Thoracic aorta (tissue), 2 donors: ENCODE results near the gene ATP2B1. TPM values are rescaled to one million over a fixed set of nuclear protein-coding genes. Genes with fewer than 3 reads are reported as not detected.

Experiments used
- ATAC-seq: fragments of 150-250 bp; one replicate; pipeline ENCODE4 v1.8.0; 2017; ENCODE audit warnings: low read depth; ENCODE audit not compliant: insufficient number of reproducible peaks, low FRiP score
- DNase-seq: peaks from one replicate; pipeline ENCODE4 v3.0.0-alpha.2; 2020; ENCODE audit warnings: low spot score
- H3K27ac ChIP-seq, 2 donors: fragments of 200-600 bp; sonication (generic); 1 replicate in 1 of 2; 2 replicates in 1 of 2; pipeline ENCODE4 v1.5.1; 2016; ENCODE audit warnings: mild to moderate bottlenecking in 2 of 2, moderate library complexity in 2 of 2
- H3K27me3 ChIP-seq: fragments of 200-600 bp; sonication (generic); replicated peaks from 2 replicates; pipeline ENCODE4 v1.6.0; 2016; ENCODE audit warnings: mild to moderate bottlenecking; ENCODE audit not compliant: insufficient read depth
- H3K36me3 ChIP-seq: fragments of 200-600 bp; sonication (generic); one replicate; pipeline ENCODE4 v1.5.1; 2016
- H3K4me1 ChIP-seq, 2 donors: fragments of 200-600 bp; sonication (generic); 1 replicate in 1 of 2; 2 replicates in 1 of 2; pipeline versions ENCODE4 v1.5.1 to v1.6.0; 2016; ENCODE audit warnings: low read depth in 2 of 2, mild to moderate bottlenecking in 1 of 2; ENCODE audit not compliant: control insufficient read depth in 1 of 2
- H3K4me3 ChIP-seq: fragments of 200-600 bp; sonication (generic); 2 replicates; pipeline ENCODE4 v1.5.1; 2016; ENCODE audit warnings: mild to moderate bottlenecking
- H3K9me3 ChIP-seq: fragments of 200-600 bp; sonication (generic); 2 replicates; pipeline ENCODE4 v1.5.1; 2016
- total RNA-seq, 2 donors: library from RNA; depleted of rRNA; stranded (reverse); fragments of >200 nt; gene quantifications; one replicate each; pipeline versions ENCODE4 v1.1.0 to v1.2.3, GENCODE V29; 2016
- TF ChIP-seq, protein P1 (sequence below): fragments of 200-600 bp; sonication (generic); IDR thresholded peaks from one replicate; pipeline ENCODE4 v1.5.1; 2019; ENCODE audit warnings: antibody characterized with exemption

Gene ATP2B1
- total RNA-seq, 2 donors from 2014 or later, result 17.7 to 21.2 TPM

DNA sequence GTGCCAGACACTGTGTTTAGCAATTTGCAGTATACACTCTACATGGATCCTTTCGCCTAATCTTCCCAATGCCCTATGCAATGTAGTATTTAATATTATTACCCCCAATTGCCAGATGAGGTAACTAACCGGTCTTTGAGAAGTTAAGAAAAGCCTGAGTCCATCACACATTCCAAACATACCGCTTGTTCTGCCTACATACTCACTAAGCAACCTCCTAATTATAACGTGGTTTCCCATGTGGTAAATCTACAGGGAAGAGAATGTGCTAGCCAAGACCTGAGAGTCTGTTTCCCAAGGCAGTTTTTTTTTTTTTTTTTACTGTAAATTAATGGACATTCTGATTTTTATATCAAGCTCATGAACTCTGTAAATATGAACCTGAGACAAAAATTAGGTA lies 37.2 kb downstream of the ATP2B1 start:
- no peak overlapping the region for H3K4me3 ChIP-seq
- TF ChIP-seq, protein P1, sequence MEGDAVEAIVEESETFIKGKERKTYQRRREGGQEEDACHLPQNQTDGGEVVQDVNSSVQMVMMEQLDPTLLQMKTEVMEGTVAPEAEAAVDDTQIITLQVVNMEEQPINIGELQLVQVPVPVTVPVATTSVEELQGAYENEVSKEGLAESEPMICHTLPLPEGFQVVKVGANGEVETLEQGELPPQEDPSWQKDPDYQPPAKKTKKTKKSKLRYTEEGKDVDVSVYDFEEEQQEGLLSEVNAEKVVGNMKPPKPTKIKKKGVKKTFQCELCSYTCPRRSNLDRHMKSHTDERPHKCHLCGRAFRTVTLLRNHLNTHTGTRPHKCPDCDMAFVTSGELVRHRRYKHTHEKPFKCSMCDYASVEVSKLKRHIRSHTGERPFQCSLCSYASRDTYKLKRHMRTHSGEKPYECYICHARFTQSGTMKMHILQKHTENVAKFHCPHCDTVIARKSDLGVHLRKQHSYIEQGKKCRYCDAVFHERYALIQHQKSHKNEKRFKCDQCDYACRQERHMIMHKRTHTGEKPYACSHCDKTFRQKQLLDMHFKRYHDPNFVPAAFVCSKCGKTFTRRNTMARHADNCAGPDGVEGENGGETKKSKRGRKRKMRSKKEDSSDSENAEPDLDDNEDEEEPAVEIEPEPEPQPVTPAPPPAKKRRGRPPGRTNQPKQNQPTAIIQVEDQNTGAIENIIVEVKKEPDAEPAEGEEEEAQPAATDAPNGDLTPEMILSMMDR, result no peak
- H3K27ac ChIP-seq, result no peak overlapping the region
- no peaks in the 10 kb centered on the region for H3K36me3 ChIP-seq
- peaks cover 3 to 6% of the 10 kb centered on the region in 2 donors for H3K4me1 ChIP-seq
- ATAC-seq (no peak), DNase-seq (no peak)
- H3K27me3 ChIP-seq, result no peaks in the 10 kb centered on the region
- H3K9me3 ChIP-seq, result no peaks in the 10 kb centered on the region

DNA sequence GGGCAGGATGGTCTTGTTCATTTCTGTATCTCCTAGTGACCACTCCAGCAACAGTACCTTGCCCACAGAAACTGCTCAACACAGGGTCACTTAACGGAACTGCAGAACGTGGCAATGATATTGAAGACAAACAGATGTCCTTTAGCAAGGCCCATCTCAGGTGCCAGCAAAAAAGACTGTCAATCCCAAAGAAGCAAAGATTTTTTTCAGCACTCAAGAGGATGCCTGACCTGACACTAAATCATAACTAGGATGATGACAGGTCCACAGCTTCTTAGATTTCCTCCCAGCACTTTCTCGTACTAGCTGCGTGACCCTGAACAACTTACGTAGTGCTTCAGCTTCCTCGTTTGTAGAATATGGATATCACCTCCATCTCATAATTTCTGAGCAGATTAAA lies 39.4 kb downstream of the ATP2B1 start:
- DNase-seq, result no peak
- no peak overlapping the region for H3K4me3 ChIP-seq
- H3K36me3 ChIP-seq, result no peaks in the 10 kb centered on the region
- TF ChIP-seq, protein P1, result no peak
- H3K4me1 ChIP-seq, result peaks cover 3 to 6% of the 10 kb centered on the region in 2 donors
- H3K9me3 ChIP-seq, result no peaks in the 10 kb centered on the region
- no peak overlapping the region for H3K27ac ChIP-seq
- ATAC-seq, result no peak
- no peaks in the 10 kb centered on the region for H3K27me3 ChIP-seq

GRCh38 chr12:89665556-89665955 lies 43.1 kb downstream of the ATP2B1 start:
- Histone ChIP-seq H3K9me3 (no peaks in the 10 kb centered on the region), H3K27ac (no peak overlapping the region), H3K4me1 (peaks cover 5 to 6% of the 10 kb centered on the region in 2 donors), H3K4me3 (no peak overlapping the region), H3K27me3 (no peaks in the 10 kb centered on the region), H3K36me3 (no peaks in the 10 kb centered on the region)
- no peak for ATAC-seq
- DNase-seq, result no peak
- TF ChIP-seq, protein P1, result no peak

DNA sequence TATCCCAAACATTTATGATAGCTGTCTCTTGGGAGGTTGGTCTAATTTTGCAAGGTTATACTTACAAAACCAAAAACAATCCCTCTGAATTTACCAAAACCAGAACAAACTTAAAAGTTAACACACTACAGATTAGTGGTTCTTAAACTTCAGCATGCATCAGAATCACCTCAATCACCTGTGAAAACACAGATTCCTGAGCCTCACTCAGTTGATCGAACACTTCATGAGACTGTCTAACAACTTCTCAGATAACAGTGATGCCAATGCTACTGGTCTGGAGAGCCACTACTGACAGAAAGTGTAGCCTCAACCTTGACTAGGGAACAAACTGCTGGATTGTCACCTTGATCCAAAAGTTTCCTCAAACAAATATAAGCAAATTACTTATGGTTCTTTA lies 44.2 kb downstream of the ATP2B1 start:
- TF ChIP-seq, protein P1, result no peak

DNA sequence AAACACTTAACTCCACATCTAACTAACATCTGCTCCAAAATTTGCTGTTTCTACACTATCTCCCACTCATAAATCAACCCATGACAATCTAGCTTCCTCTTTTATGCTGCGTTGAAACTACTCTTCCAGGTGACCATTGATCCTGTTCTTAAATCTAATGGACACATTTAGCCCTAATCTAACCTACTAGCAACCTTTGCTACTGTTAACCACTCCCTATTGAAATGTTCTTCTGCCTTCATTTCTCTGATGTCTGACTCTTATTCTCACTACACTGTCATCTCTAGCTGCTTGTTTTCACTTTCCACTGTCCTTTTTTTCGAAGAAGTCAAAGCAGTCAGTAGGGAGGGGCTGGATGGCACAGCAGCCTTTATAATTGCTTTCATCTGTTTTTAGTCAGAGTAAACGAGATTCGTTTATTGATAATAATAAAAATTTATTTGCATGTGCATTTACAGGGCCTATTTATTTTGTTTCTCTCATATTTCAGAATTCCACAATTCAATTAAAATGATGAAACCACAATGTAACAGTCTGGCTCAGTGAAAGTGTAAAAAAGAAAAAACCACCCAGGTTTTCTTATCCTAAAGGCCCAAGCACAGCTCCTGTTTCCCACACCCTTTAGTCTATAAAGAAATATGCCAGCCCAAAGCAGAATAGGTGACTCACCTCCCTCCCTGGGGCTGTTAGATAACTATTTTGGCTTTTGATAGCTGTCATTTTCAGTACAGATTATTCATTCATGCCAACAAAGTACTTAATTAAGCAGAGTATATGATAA lies 44.9 kb downstream of the ATP2B1 start:
- H3K9me3 ChIP-seq, result no peaks in the 10 kb centered on the region
- no peak overlapping the region for H3K4me3 ChIP-seq
- no peaks in the 10 kb centered on the region for H3K27me3 ChIP-seq
- TF ChIP-seq, protein P1, result no peak
- H3K36me3 ChIP-seq, result no peaks in the 10 kb centered on the region
- DNase-seq, result no peak
- H3K27ac ChIP-seq, result no peak overlapping the region
- no peak for ATAC-seq
- peaks cover 5 to 6% of the 10 kb centered on the region in 2 donors for H3K4me1 ChIP-seq

More for the DNA sequence above, 44.2 kb downstream of the ATP2B1 start:
- Histone ChIP-seq H3K4me3 (no peak overlapping the region), H3K4me1 (peaks cover 5 to 6% of the 10 kb centered on the region in 2 donors), H3K27me3 (no peaks in the 10 kb centered on the region), H3K36me3 (no peaks in the 10 kb centered on the region), H3K9me3 (no peaks in the 10 kb centered on the region), H3K27ac (no peak overlapping the region)
- ATAC-seq (no peak), DNase-seq (no peak)
